ENCODE data around the gene MINDY4. TPM values are rescaled to one million over a fixed set of nuclear protein-coding genes. Genes with fewer than 3 reads are reported as not detected.

The MINDY4 gene
- total and polyA plus RNA-seq, 7 experiments from 2014 or later: 0.41 to 1.5 (median 0.91) TPM

DNA sequence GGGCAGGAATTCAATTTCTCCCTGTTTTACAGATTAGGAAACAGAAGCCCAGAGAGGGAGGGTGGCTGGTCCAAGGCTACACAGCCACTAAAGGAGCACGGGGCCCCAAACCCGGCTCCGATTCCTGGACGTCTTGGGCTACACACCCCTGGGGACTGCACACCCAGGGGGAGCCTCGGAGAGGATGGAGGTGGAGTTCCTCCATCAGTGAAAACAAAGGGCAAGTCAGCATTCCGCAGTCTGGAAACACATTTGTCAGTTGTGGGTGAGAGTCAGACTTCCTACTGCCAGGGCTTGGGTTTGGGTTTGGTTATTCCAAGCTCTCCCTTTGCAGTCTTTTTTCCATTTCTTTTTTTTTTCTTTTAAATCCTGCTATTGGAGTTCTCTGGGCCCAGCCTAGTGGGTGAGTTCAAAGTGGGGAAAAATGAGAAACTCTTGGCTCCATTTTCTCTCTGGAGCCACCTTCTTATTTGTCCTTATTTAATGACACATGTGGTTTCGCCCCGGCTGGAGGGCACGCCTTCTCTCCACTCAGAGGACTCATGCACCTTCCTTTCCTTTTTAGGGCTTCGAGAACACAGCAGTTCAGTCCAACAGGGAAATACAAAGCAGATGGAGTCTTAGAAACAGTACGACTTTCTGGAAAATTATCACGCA is 80.6 kb downstream of the MINDY4 start:
- no peaks in the 10 kb centered on the region for H3K9me3 ChIP-seq (ENCODE audit: control insufficient read depth in 2 of 3, low read length in 3 of 3)
- CTCF ChIA-PET: no interaction called here
- intact Hi-C loops (cut with micrococcal nuclease): no loop called here
- no peak for ATAC-seq
- Mint-ChIP-seq H3K36me3 (no peaks in the 10 kb centered on the region), H3K4me1 (peaks cover 0 to 2% (median 0%) of the 10 kb centered on the region in 7 donors), H3K9me3 (no peaks in the 10 kb centered on the region), H3K27ac (no peak overlapping the region), H3K4me3 (no peak overlapping the region), H3K27me3 (no peaks in the 10 kb centered on the region)
- H3K4me1 ChIP-seq (ENCODE audit: control insufficient read depth in 2 of 2, insufficient read depth in 2 of 2, low read length in 2 of 2): no peaks in the 10 kb centered on the region
- no peaks in the 10 kb centered on the region for H3K27me3 ChIP-seq (ENCODE audit: control insufficient read depth in 2 of 2, insufficient read depth in 2 of 2, low read length in 2 of 2)
- POLR2A ChIA-PET: no interaction called here
- no peak overlapping the region for H3K4me3 ChIP-seq (ENCODE audit: low read length)
- no peak overlapping the region for H3K27ac ChIP-seq (ENCODE audit: low read depth, low read length)
- no peaks in the 10 kb centered on the region for H3K36me3 ChIP-seq (ENCODE audit: control insufficient read depth in 2 of 3, insufficient read depth in 3 of 3, low read length in 3 of 3)
- no peak for DNase-seq

GRCh38 chr7:30852308-30852684 is 81.1 kb downstream of the MINDY4 start:
- H3K27ac Mint-ChIP-seq: no peak overlapping the region
- CTCF ChIA-PET: no interaction called here

DNA sequence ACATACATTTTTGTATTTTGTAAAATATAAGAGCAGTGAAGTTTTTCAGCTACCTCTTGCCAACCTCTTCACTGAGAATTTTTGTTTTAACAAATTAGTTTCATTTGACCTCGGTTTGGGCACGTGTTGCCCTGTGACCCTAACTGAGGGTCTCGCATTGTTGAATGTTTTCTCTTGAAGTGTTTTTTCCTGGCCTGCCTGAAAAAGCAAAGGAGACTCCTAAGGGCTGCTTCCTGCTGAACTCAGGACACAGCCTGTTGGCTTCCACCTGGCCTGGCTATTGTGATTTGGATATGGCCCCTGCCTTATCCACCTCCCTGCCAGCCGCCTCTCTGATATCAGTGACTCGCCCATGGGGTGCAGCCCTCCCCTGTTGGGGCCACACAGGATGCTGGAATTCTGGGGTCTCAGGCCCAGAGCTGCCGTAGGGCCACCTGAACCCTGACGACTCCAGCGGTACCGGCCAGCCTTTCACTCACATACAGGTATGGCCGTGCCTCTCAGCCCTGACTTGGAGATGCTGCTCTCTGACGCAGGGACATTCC is 81.6 kb downstream of the MINDY4 start:
- Mint-ChIP-seq H3K4me3 (no peak overlapping the region), H3K27me3 (no peaks in the 10 kb centered on the region), H3K27ac (no peak overlapping the region), H3K9me3 (no peaks in the 10 kb centered on the region), H3K36me3 (no peaks in the 10 kb centered on the region), H3K4me1 (no peaks in the 10 kb centered on the region)
- H3K9me3 ChIP-seq (ENCODE audit: control insufficient read depth in 2 of 3, low read length in 3 of 3): no peaks in the 10 kb centered on the region
- ATAC-seq: no peak
- ChIA-PET CTCF (no interaction called here), POLR2A (no interaction called here)
- H3K27ac ChIP-seq (ENCODE audit: low read depth, low read length): no peak overlapping the region
- no peak overlapping the region for H3K4me3 ChIP-seq (ENCODE audit: low read length)
- DNase-seq: no peak
- no peaks in the 10 kb centered on the region for H3K27me3 ChIP-seq (ENCODE audit: control insufficient read depth in 2 of 2, insufficient read depth in 2 of 2, low read length in 2 of 2)
- H3K4me1 ChIP-seq (ENCODE audit: control insufficient read depth in 2 of 2, insufficient read depth in 2 of 2, low read length in 2 of 2): no peaks in the 10 kb centered on the region
- H3K36me3 ChIP-seq (ENCODE audit: control insufficient read depth in 2 of 3, insufficient read depth in 3 of 3, low read length in 3 of 3): no peaks in the 10 kb centered on the region
- intact Hi-C loops (cut with micrococcal nuclease): no loop called here

More at GRCh38 chr7:30852308-30852684, 81.1 kb downstream of the MINDY4 start:
- H3K27me3 Mint-ChIP-seq: no peaks in the 10 kb centered on the region
- Histone ChIP-seq H3K4me3 (ENCODE audit: low read length) (no peak overlapping the region), H3K27ac (ENCODE audit: low read depth, low read length) (no peak overlapping the region), H3K9me3 (ENCODE audit: control insufficient read depth in 2 of 3, low read length in 3 of 3) (no peaks in the 10 kb centered on the region), H3K27me3 (ENCODE audit: control insufficient read depth in 2 of 2, insufficient read depth in 2 of 2, low read length in 2 of 2) (no peaks in the 10 kb centered on the region), H3K4me1 (ENCODE audit: control insufficient read depth in 2 of 2, insufficient read depth in 2 of 2, low read length in 2 of 2) (no peaks in the 10 kb centered on the region), H3K36me3 (ENCODE audit: control insufficient read depth in 2 of 3, insufficient read depth in 3 of 3, low read length in 3 of 3) (no peaks in the 10 kb centered on the region)
- no peaks in the 10 kb centered on the region for H3K4me1 Mint-ChIP-seq
- no peaks in the 10 kb centered on the region for H3K36me3 Mint-ChIP-seq
- H3K9me3 Mint-ChIP-seq: no peaks in the 10 kb centered on the region
- POLR2A ChIA-PET: no interaction called here
- ATAC-seq (no peak), DNase-seq (no peak)
- intact Hi-C loops (cut with micrococcal nuclease): no loop called here
- H3K4me3 Mint-ChIP-seq: no peak overlapping the region

DNA sequence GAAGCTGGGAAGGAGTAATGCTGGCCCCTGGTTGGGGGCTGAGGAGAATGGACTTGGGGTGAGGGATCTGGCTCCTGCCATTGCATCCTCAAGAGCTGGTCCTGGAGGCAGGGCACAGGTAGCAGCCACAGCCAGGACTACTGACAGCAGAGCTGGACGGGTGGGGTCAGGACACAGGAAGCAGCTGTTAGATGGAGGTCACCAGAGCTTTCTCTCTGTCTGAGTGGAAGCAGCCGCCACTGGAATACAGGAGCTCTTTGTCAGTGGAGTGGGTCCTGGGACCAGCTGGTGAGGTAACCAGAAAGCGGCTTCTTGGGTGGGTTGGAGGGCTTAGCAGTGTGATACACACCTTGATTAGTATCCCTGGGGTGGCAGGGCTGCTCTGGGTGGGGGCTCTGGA is 82.4 kb downstream of the MINDY4 start:
- no peaks in the 10 kb centered on the region for H3K9me3 ChIP-seq (ENCODE audit: control insufficient read depth in 2 of 3, low read length in 3 of 3)
- CTCF ChIA-PET: no interaction called here
- ATAC-seq (no peak), DNase-seq (no peak)
- Mint-ChIP-seq H3K36me3 (no peaks in the 10 kb centered on the region), H3K4me1 (no peaks in the 10 kb centered on the region), H3K9me3 (no peaks in the 10 kb centered on the region), H3K4me3 (no peak overlapping the region), H3K27ac (no peak overlapping the region), H3K27me3 (no peaks in the 10 kb centered on the region)
- no peaks in the 10 kb centered on the region for H3K36me3 ChIP-seq (ENCODE audit: control insufficient read depth in 2 of 3, insufficient read depth in 3 of 3, low read length in 3 of 3)
- no peaks in the 10 kb centered on the region for H3K27me3 ChIP-seq (ENCODE audit: control insufficient read depth in 2 of 2, insufficient read depth in 2 of 2, low read length in 2 of 2)
- no peak overlapping the region for H3K4me3 ChIP-seq (ENCODE audit: low read length)
- no peak overlapping the region for H3K27ac ChIP-seq (ENCODE audit: low read depth, low read length)
- POLR2A ChIA-PET: no interaction called here
- no peaks in the 10 kb centered on the region for H3K4me1 ChIP-seq (ENCODE audit: control insufficient read depth in 2 of 2, insufficient read depth in 2 of 2, low read length in 2 of 2)
- intact Hi-C loops (cut with micrococcal nuclease): no loop called here

GRCh38 chr7:30855936-30856335 is 84.7 kb downstream of the MINDY4 start:
- no peaks in the 10 kb centered on the region for H3K27me3 ChIP-seq (ENCODE audit: control insufficient read depth in 2 of 2, insufficient read depth in 2 of 2, low read length in 2 of 2)
- H3K4me1 ChIP-seq (ENCODE audit: control insufficient read depth in 2 of 2, insufficient read depth in 2 of 2, low read length in 2 of 2): no peaks in the 10 kb centered on the region
- DNase-seq (no peak), ATAC-seq (no peak)
- no peak overlapping the region for H3K4me3 ChIP-seq (ENCODE audit: low read length)
- CTCF ChIA-PET: no interaction called here
- H3K9me3 ChIP-seq (ENCODE audit: control insufficient read depth in 2 of 3, low read length in 3 of 3): no peaks in the 10 kb centered on the region
- H3K36me3 ChIP-seq (ENCODE audit: control insufficient read depth in 2 of 3, insufficient read depth in 3 of 3, low read length in 3 of 3): no peaks in the 10 kb centered on the region
- Mint-ChIP-seq H3K4me1 (no peaks in the 10 kb centered on the region), H3K27me3 (no peaks in the 10 kb centered on the region), H3K36me3 (no peaks in the 10 kb centered on the region), H3K4me3 (no peak overlapping the region), H3K27ac (no peak overlapping the region), H3K9me3 (no peaks in the 10 kb centered on the region)
- no peak overlapping the region for H3K27ac ChIP-seq (ENCODE audit: low read depth, low read length)
- POLR2A ChIA-PET: no interaction called here
- intact Hi-C loops (cut with micrococcal nuclease): no loop called here

- H3K9me3 Mint-ChIP-seq: no peaks in the 10 kb centered on the region
- ATAC-seq (no peak), DNase-seq (no peak)
- Histone ChIP-seq H3K27me3 (ENCODE audit: control insufficient read depth in 2 of 2, insufficient read depth in 2 of 2, low read length in 2 of 2) (no peaks in the 10 kb centered on the region), H3K4me3 (ENCODE audit: low read length) (no peak overlapping the region), H3K36me3 (ENCODE audit: control insufficient read depth in 2 of 3, insufficient read depth in 3 of 3, low read length in 3 of 3) (no peaks in the 10 kb centered on the region), H3K9me3 (ENCODE audit: control insufficient read depth in 2 of 3, low read length in 3 of 3) (no peaks in the 10 kb centered on the region), H3K27ac (ENCODE audit: low read depth, low read length) (no peak overlapping the region), H3K4me1 (ENCODE audit: control insufficient read depth in 2 of 2, insufficient read depth in 2 of 2, low read length in 2 of 2) (no peaks in the 10 kb centered on the region)
- POLR2A ChIA-PET: no interaction called here
- CTCF ChIA-PET: no interaction called here
- intact Hi-C loops (cut with micrococcal nuclease): no loop called here
- H3K4me1 Mint-ChIP-seq: no peaks in the 10 kb centered on the region
- H3K27ac Mint-ChIP-seq: no peak overlapping the region
- H3K4me3 Mint-ChIP-seq: no peak overlapping the region
- no peaks in the 10 kb centered on the region for H3K36me3 Mint-ChIP-seq
- H3K27me3 Mint-ChIP-seq: no peaks in the 10 kb centered on the region
These were observed 87.4 kb downstream of the MINDY4 start for GRCh38 chr7:30858576-30858975.

DNA sequence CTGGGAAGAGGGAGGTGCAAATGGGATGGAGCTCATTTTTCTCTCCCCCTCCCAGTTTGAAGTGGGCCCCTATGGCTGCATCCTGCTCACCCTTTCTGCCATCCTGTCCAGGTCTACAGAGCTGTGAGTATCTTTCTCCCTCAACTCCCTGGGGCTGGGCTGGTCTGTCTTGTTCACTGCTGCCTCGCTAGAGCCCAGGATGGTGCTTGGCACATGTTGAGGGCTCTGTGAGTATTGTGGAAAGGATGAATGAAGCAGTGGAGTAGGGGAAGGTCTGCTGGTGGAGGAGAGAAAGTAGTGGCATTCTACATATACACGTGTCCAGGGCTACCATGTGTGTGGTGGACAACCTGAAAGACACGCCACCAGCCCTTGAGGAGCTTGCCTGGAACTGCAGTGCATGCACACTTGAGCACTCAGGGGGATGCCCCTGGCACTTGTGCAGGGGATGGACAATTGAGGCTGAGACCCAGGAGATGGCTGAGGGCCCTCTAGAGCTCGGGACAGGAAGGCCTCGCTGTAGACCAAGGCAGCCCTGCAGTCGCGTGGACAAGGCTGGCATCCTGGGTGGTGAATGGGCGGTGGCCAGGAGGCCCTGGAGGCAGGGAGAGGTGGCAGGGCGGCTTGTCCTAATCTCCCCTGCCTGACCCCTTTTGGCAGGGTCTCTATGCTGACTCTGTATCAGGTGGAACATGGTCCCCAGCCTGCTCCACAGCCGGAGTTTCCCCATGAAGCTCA is 88.2 kb downstream of the MINDY4 start:
- intact Hi-C loops (cut with micrococcal nuclease): no loop called here
- H3K36me3 Mint-ChIP-seq: no peaks in the 10 kb centered on the region
- DNase-seq: no peak
- no peak overlapping the region for H3K4me3 ChIP-seq (ENCODE audit: low read length)
- H3K27me3 ChIP-seq (ENCODE audit: control insufficient read depth in 2 of 2, insufficient read depth in 2 of 2, low read length in 2 of 2): no peaks in the 10 kb centered on the region
- no peaks in the 10 kb centered on the region for H3K4me1 ChIP-seq (ENCODE audit: control insufficient read depth in 2 of 2, insufficient read depth in 2 of 2, low read length in 2 of 2)
- no peak overlapping the region for H3K27ac Mint-ChIP-seq
- no peak for ATAC-seq
- H3K27me3 Mint-ChIP-seq: no peaks in the 10 kb centered on the region
- H3K9me3 ChIP-seq (ENCODE audit: control insufficient read depth in 2 of 3, low read length in 3 of 3): no peaks in the 10 kb centered on the region
- no peak overlapping the region for H3K27ac ChIP-seq (ENCODE audit: low read depth, low read length)
- no peaks in the 10 kb centered on the region for H3K36me3 ChIP-seq (ENCODE audit: control insufficient read depth in 2 of 3, insufficient read depth in 3 of 3, low read length in 3 of 3)
- ChIA-PET CTCF (no interaction called here), POLR2A (no interaction called here)
- H3K4me1 Mint-ChIP-seq: no peaks in the 10 kb centered on the region
- no peaks in the 10 kb centered on the region for H3K9me3 Mint-ChIP-seq
- H3K4me3 Mint-ChIP-seq: no peak overlapping the region
